Measurements from ENCODE around the gene SHANK2.

The SHANK2 gene

GRCh38 chr11:71253794-71254193 is 1.4 kb upstream of the SHANK2 start:
- Histone ChIP-seq H3K36me3 (no peaks in the 10 kb centered on the region), H3K27ac (no peak overlapping the region), H3K4me3 (no peak overlapping the region), H3K27me3 (peaks cover 5 to 66% of the 10 kb centered on the region in 2 donors), H3K9me3 (peaks cover 0 to 12% (median 0%) of the 10 kb centered on the region in 3 donors), H3K4me1 (peaks cover 0 to 32% (median 28%) of the 10 kb centered on the region in 4 donors)
- no peak for DNase-seq
- intact Hi-C loops (cut with DNase I; ENCODE audit: low total_unique reads) = no loop called here
- TF ChIP-seq CTCF (IDR thresholded peaks at IDR 0.05) = no peak

GRCh38 chr11:71252770-71253730 is 673 bp upstream of the SHANK2 start:
- Histone ChIP-seq H3K36me3 (no peaks in the 10 kb centered on the region), H3K4me1 (peaks cover 0 to 32% (median 28%) of the 10 kb centered on the region in 4 donors), H3K9me3 (peaks cover 0 to 8% (median 0%) of the 10 kb centered on the region in 3 donors), H3K27me3 (peaks cover 5 to 73% of the 10 kb centered on the region in 2 donors), H3K27ac (no peak overlapping the region), H3K4me3 (peak overlapping the region; percentile 31 to 48)
- no peak for DNase-seq
- no peak for TF ChIP-seq CTCF (IDR thresholded peaks at IDR 0.05)
- intact Hi-C loops (cut with DNase I; ENCODE audit: low total_unique reads) = no loop called here

DNA sequence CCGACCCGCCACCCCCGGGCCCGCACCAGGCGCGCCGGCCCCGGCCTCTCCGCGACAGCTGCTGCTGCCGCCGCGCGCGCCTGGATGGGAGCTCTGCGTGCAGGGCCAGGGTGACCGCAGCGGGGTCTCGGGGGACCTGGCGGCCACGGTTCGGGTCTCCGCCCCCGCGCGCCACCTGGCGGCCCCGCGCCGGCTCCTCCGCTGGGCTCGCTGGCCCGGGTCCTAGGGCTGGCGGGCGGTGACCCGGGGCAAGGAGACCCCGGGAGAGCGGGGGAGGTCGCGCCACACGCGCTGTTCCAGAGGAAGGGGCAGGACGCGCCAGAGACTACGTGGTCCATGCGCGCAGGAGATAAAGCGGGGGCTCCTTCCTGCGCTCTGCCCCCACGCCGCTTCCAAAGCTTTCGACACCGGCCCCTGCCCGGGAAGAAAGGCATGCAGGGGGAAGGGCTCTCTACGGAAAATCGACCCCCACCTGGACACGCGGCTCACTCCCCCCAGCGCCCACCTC is 562 bp downstream of the SHANK2 start:
- Histone ChIP-seq H3K36me3 (no peaks in the 10 kb centered on the region), H3K4me1 (peaks cover 0 to 32% (median 28%) of the 10 kb centered on the region in 4 donors), H3K9me3 (no peaks in the 10 kb centered on the region), H3K27ac (no peak overlapping the region), H3K4me3 (peak overlapping the region; percentile 31 to 48), H3K27me3 (peaks cover 5 to 81% of the 10 kb centered on the region in 2 donors)
- no peak for DNase-seq
- intact Hi-C loops (cut with DNase I; ENCODE audit: low total_unique reads) = no loop called here
- TF ChIP-seq CTCF (IDR thresholded peaks at IDR 0.05) = no peak

GRCh38 chr11:71251151-71251721 is 1.1 kb downstream of the SHANK2 start:
- no peak for DNase-seq
- H3K27ac ChIP-seq = no peak overlapping the region
- H3K4me3 ChIP-seq = peak overlapping the region; percentile 31 to 48
- H3K9me3 ChIP-seq = no peaks in the 10 kb centered on the region
- H3K4me1 ChIP-seq = peaks cover 0 to 32% (median 28%) of the 10 kb centered on the region in 4 donors
- intact Hi-C loops (cut with DNase I; ENCODE audit: low total_unique reads) = no loop called here
- no peaks in the 10 kb centered on the region for H3K36me3 ChIP-seq
- TF ChIP-seq CTCF (IDR thresholded peaks at IDR 0.05) = no peak
- H3K27me3 ChIP-seq = peaks cover 5 to 80% of the 10 kb centered on the region in 2 donors

GRCh38 chr11:71250523-71251150 is 1.7 kb downstream of the SHANK2 start:
- no peak for DNase-seq
- Histone ChIP-seq H3K4me1 (peaks cover 0 to 32% (median 28%) of the 10 kb centered on the region in 4 donors), H3K9me3 (no peaks in the 10 kb centered on the region), H3K27ac (no peak overlapping the region), H3K4me3 (no peak overlapping the region), H3K36me3 (no peaks in the 10 kb centered on the region), H3K27me3 (peaks cover 5 to 80% of the 10 kb centered on the region in 2 donors)
- no peak for TF ChIP-seq CTCF (IDR thresholded peaks at IDR 0.05)
- intact Hi-C loops (cut with DNase I; ENCODE audit: low total_unique reads) = no loop called here

Data from tibial artery (tissue), 4 donors.